ENCODE results near the gene WNK2. TPM values are rescaled to one million over a fixed set of nuclear protein-coding genes. Genes with fewer than 3 reads are reported as not detected.

WNK2 gene
- total RNA-seq, 1 experiment from 2014 or later: 69.4 TPM

- no peak for DNase-seq
- WGBS (ENCODE audit: extremely low coverage, insufficient read length, low lambda C conversion rate): no CpG with 5 or more reads among the region's 14 CpGs
- no peak overlapping the region for H2AK5ac ChIP-seq (ENCODE audit: insufficient read length, low read length)
- H2BK15ac ChIP-seq (ENCODE audit: low read depth, low read length): no peak overlapping the region
- no peak overlapping the region for H3K18ac ChIP-seq (ENCODE audit: insufficient read length, low read depth, low read length)
- H4K8ac ChIP-seq (replicated peaks; ENCODE audit: insufficient read length, low read depth, low read length): no peak overlapping the region
- H3K27me3 ChIP-seq (ENCODE audit: insufficient read depth, low read length): no peaks in the 10 kb centered on the region
- H4K91ac ChIP-seq (ENCODE audit: insufficient read length, low read depth, low read length): no peak overlapping the region
- H3K4me1 ChIP-seq (ENCODE audit: insufficient read depth, low read length): no peaks in the 10 kb centered on the region
- H3K4me2 ChIP-seq (ENCODE audit: insufficient read depth, insufficient read length, low read length): no peak overlapping the region
- no peaks in the 10 kb centered on the region for H3K27me3 Mint-ChIP-seq (ENCODE audit: low read depth)
- no peak overlapping the region for H2AFZ ChIP-seq (ENCODE audit: low read length)
- no peak overlapping the region for H2BK12ac ChIP-seq (ENCODE audit: insufficient read length, low read depth, low read length)
- H2BK120ac ChIP-seq (ENCODE audit: low read depth, low read length, poor library complexity, severe bottlenecking): no peak overlapping the region
- H3K79me2 ChIP-seq (ENCODE audit: insufficient read depth, low read length): no peaks in the 10 kb centered on the region
- no peak overlapping the region for H2BK20ac ChIP-seq (ENCODE audit: low read depth, low read length, poor library complexity, severe bottlenecking)
- no peak overlapping the region for H3K14ac ChIP-seq (ENCODE audit: insufficient read depth, low read length)
- H3K27ac Mint-ChIP-seq: no peak overlapping the region
- no peak overlapping the region for H3K56ac ChIP-seq (ENCODE audit: insufficient read length, low read depth, low read length)
- H2BK5ac ChIP-seq (ENCODE audit: insufficient read length, low read length): no peak overlapping the region
- H3K9me3 Mint-ChIP-seq: no peaks in the 10 kb centered on the region
- H3K4me3 Mint-ChIP-seq: no peak overlapping the region
- peaks cover 3 to 15% of the 10 kb centered on the region in 2 experiments for H3K4me1 Mint-ChIP-seq
- no peak overlapping the region for H3T11ph ChIP-seq (ENCODE audit: low read length)
- H4K20me1 ChIP-seq (ENCODE audit: control insufficient read depth, insufficient read depth, insufficient read length): no peaks in the 10 kb centered on the region
- no peaks in the 10 kb centered on the region for H3K79me1 ChIP-seq (ENCODE audit: insufficient read depth, low read depth, low read length, poor library complexity, severe bottlenecking)
- no peaks in the 10 kb centered on the region for H3K9me3 ChIP-seq (ENCODE audit: control insufficient read depth, low read depth, low read length)
- no peak overlapping the region for H3K4ac ChIP-seq (ENCODE audit: low read depth, low read length)
- H3K9ac ChIP-seq (ENCODE audit: extremely low read depth, insufficient read length, low read length): no peak overlapping the region
- no peak for TF ChIP-seq CTCF (conservative IDR thresholded peaks at IDR 0.05)
- no peak overlapping the region for H3K23ac ChIP-seq (ENCODE audit: insufficient read length, low read depth, low read length)
- no peak overlapping the region for H3K27ac ChIP-seq (ENCODE audit: insufficient read length, low read depth, low read length)
- H4K5ac ChIP-seq (ENCODE audit: insufficient read length, low read depth, low read length): no peak overlapping the region
- H3K23me2 ChIP-seq (ENCODE audit: insufficient read length, low read depth, low read length, poor library complexity, severe bottlenecking): no peaks in the 10 kb centered on the region
- H3K36me3 Mint-ChIP-seq (ENCODE audit: insufficient read depth in 1 of 3, low read depth in 3 of 3): peaks cover 0 to 5% (median 4%) of the 10 kb centered on the region in 3 experiments; a peak in 5 of 7 replicates
Measured at GRCh38 chr9:93300175-93300572, 116.2 kb downstream of the WNK2 start.

Measured in H9 (cell line).